Large intestine (tissue), 3 donors: Measurements from ENCODE around the gene SLC5A1. TPM values are rescaled to one million over a fixed set of nuclear protein-coding genes. Genes with fewer than 3 reads are reported as not detected.

Experiments
- DNase-seq, 2 donors: peaks; one replicate each; pipeline versions ENCODE4 v3.0.0 to v3.0.0-alpha.2; 2013
- H3K27ac ChIP-seq: one replicate; pipeline ENCODE4 v1.5.1; 2013; ENCODE audit warnings: low read length
- H3K27me3 ChIP-seq: 2 replicates; pipeline ENCODE4 v1.6.1; 2013; ENCODE audit warnings: low read length; ENCODE audit not compliant: control insufficient read depth, insufficient read depth
- H3K36me3 ChIP-seq: 2 replicates; pipeline ENCODE4 v1.6.1; 2013; ENCODE audit warnings: low read length; ENCODE audit not compliant: control insufficient read depth, insufficient read depth
- H3K4me1 ChIP-seq: one replicate; pipeline ENCODE4 v1.6.1; 2013; ENCODE audit warnings: low read length; ENCODE audit not compliant: control insufficient read depth, insufficient read depth
- H3K4me3 ChIP-seq: one replicate; pipeline ENCODE4 v1.5.1; 2013; ENCODE audit warnings: low read length
- H3K9me3 ChIP-seq: one replicate; pipeline ENCODE4 v1.6.1; 2013; ENCODE audit warnings: mild to moderate bottlenecking, low read depth, low read length, moderate library complexity; ENCODE audit not compliant: control insufficient read depth
- WGBS: methylation state at CpG from one replicate; pipeline ENCODE4 v1.1.5; 2013; ENCODE audit warnings: low lambda C conversion rate; ENCODE audit not compliant: insufficient coverage; 5-methylcytosine and 5-hydroxymethylcytosine counted together
- polyA plus RNA-seq: library from polyadenylated mRNA; unstranded; fragments of 120-200 nt; gene quantifications from one replicate; pipeline ENCODE4 v1.2.1, GENCODE V29; 2013

SLC5A1 gene
- polyA plus RNA-seq, 1 donor, result 166 TPM

GRCh38 chr22:32067613-32068012, 24.6 kb downstream of the SLC5A1 start:
- H3K4me3 ChIP-seq, result no peak overlapping the region
- no peaks in the 10 kb centered on the region for H3K27me3 ChIP-seq
- H3K27ac ChIP-seq, result no peak overlapping the region
- H3K36me3 ChIP-seq, result peaks cover 21% of the 10 kb centered on the region
- DNase-seq, result no peak
- no peaks in the 10 kb centered on the region for H3K9me3 ChIP-seq
- 0% methylated on average over 1 of the region's 2 CpGs for WGBS
- peaks cover 39% of the 10 kb centered on the region for H3K4me1 ChIP-seq

- Histone ChIP-seq H3K27me3 (no peaks in the 10 kb centered on the region), H3K4me1 (peaks cover 39% of the 10 kb centered on the region), H3K27ac (no peak overlapping the region), H3K36me3 (peaks cover 21% of the 10 kb centered on the region), H3K9me3 (no peaks in the 10 kb centered on the region), H3K4me3 (no peak overlapping the region)
- no CpG with 5 or more reads among the region's 4 CpGs for WGBS
- no peak for DNase-seq
Measured at GRCh38 chr22:32069579-32070372, 26.7 kb downstream of the SLC5A1 start.

- Histone ChIP-seq H3K9me3 (no peaks in the 10 kb centered on the region), H3K27me3 (no peaks in the 10 kb centered on the region), H3K27ac (peak overlapping the region; percentile 67), H3K4me3 (no peak overlapping the region), H3K4me1 (peaks cover 49% of the 10 kb centered on the region), H3K36me3 (peaks cover 14% of the 10 kb centered on the region)
- no CpG with 5 or more reads among the region's 7 CpGs for WGBS
- peak in 1 of 2 donors; percentile 51 for DNase-seq
Measured at GRCh38 chr22:32073262-32073661, 30.2 kb downstream of the SLC5A1 start.

GRCh38 chr22:32073823-32074380, 30.8 kb downstream of the SLC5A1 start:
- WGBS, result no CpG with 5 or more reads among the region's 5 CpGs
- peak overlapping the region; percentile 80 for H3K27ac ChIP-seq
- no peak overlapping the region for H3K4me3 ChIP-seq
- H3K27me3 ChIP-seq, result no peaks in the 10 kb centered on the region
- H3K9me3 ChIP-seq, result no peaks in the 10 kb centered on the region
- H3K4me1 ChIP-seq, result peaks cover 55% of the 10 kb centered on the region
- DNase-seq, result peak; percentile 95 to 98
- peaks cover 9% of the 10 kb centered on the region for H3K36me3 ChIP-seq

- Histone ChIP-seq H3K27me3 (no peaks in the 10 kb centered on the region), H3K36me3 (peaks cover 3% of the 10 kb centered on the region), H3K27ac (peak overlapping the region; percentile 45), H3K4me3 (no peak overlapping the region), H3K9me3 (no peaks in the 10 kb centered on the region), H3K4me1 (peaks cover 61% of the 10 kb centered on the region)
- peak; percentile 80 to 92 for DNase-seq
- WGBS, result 40% methylated on average over 2 of the region's 10 CpGs
Measured at GRCh38 chr22:32075997-32076760, 33.1 kb downstream of the SLC5A1 start.

- 11% methylated on average over 1 of the region's 6 CpGs for WGBS
- no peak for DNase-seq
- Histone ChIP-seq H3K9me3 (no peaks in the 10 kb centered on the region), H3K36me3 (no peaks in the 10 kb centered on the region), H3K27me3 (no peaks in the 10 kb centered on the region), H3K4me1 (peaks cover 61% of the 10 kb centered on the region), H3K27ac (peak overlapping the region; percentile 45), H3K4me3 (no peak overlapping the region)
Measured at GRCh38 chr22:32076761-32077084, 33.7 kb downstream of the SLC5A1 start.

GRCh38 chr22:32077151-32077550, 34.1 kb downstream of the SLC5A1 start:
- Histone ChIP-seq H3K9me3 (no peaks in the 10 kb centered on the region), H3K4me3 (no peak overlapping the region), H3K27me3 (no peaks in the 10 kb centered on the region), H3K4me1 (peaks cover 61% of the 10 kb centered on the region), H3K36me3 (peaks cover 4% of the 10 kb centered on the region), H3K27ac (no peak overlapping the region)
- DNase-seq, result no peak
- 70% methylated on average over 1 of the region's 1 CpG for WGBS

- Histone ChIP-seq H3K27me3 (no peaks in the 10 kb centered on the region), H3K9me3 (no peaks in the 10 kb centered on the region), H3K4me3 (no peak overlapping the region), H3K36me3 (peaks cover 6% of the 10 kb centered on the region), H3K27ac (peak overlapping the region; percentile 65), H3K4me1 (peaks cover 47% of the 10 kb centered on the region)
- WGBS, result no CpG with 5 or more reads among the region's 7 CpGs
- DNase-seq, result peak; percentile 87 to 95
Measured at GRCh38 chr22:32079130-32080089, 36.3 kb downstream of the SLC5A1 start.

GRCh38 chr22:32080904-32081303, 37.8 kb downstream of the SLC5A1 start:
- Histone ChIP-seq H3K4me1 (peaks cover 33% of the 10 kb centered on the region), H3K9me3 (no peaks in the 10 kb centered on the region), H3K27me3 (no peaks in the 10 kb centered on the region), H3K36me3 (peaks cover 11% of the 10 kb centered on the region), H3K27ac (no peak overlapping the region), H3K4me3 (no peak overlapping the region)
- WGBS, result no CpG with 5 or more reads among the region's 4 CpGs
- peak in 1 of 2 donors; percentile 40 for DNase-seq

- Histone ChIP-seq H3K4me3 (no peak overlapping the region), H3K27ac (no peak overlapping the region), H3K36me3 (peaks cover 15% of the 10 kb centered on the region), H3K9me3 (no peaks in the 10 kb centered on the region), H3K4me1 (peaks cover 20% of the 10 kb centered on the region), H3K27me3 (no peaks in the 10 kb centered on the region)
- DNase-seq, result no peak
- no CpG with 5 or more reads among the region's 1 CpG for WGBS
Measured at GRCh38 chr22:32082331-32082730, 39.3 kb downstream of the SLC5A1 start.
